DOHH2 (cell line): ENCODE data around the gene AFM.

Source experiments
- H3F3A ChIP-seq: fragments of 200-600 bp; sonication (generic), shearing (Covaris generic); 2 replicates; pipeline ENCODE4 v1.6.0; 2016; ENCODE audit warnings: antibody characterized with exemption, mild to moderate bottlenecking; ENCODE audit not compliant: control insufficient read depth, insufficient read depth
- H3K27ac ChIP-seq: fragments of 200-600 bp; sonication (generic); 2 replicates; pipeline ENCODE4 v1.5.1; 2014; ENCODE audit warnings: low read depth, mild to moderate bottlenecking, low read length, moderate library complexity
- H3K27me3 ChIP-seq: fragments of 200-600 bp; sonication (generic); 2 replicates; pipeline ENCODE4 v1.6.1; 2014; ENCODE audit warnings: mild to moderate bottlenecking, low read length, mixed read lengths; ENCODE audit not compliant: control insufficient read depth
- H3K36me3 ChIP-seq: fragments of 200-600 bp; sonication (generic); 2 replicates; pipeline ENCODE4 v1.6.1; 2014; ENCODE audit warnings: mild to moderate bottlenecking, low read length, moderate library complexity, mixed read lengths; ENCODE audit not compliant: control insufficient read depth
- H3K4me1 ChIP-seq: fragments of 200-600 bp; sonication (generic); 2 replicates; pipeline ENCODE4 v1.6.1; 2014; ENCODE audit warnings: mild to moderate bottlenecking, low read length, mixed read lengths; ENCODE audit not compliant: control insufficient read depth
- H3K4me2 ChIP-seq: fragments of 200-600 bp; sonication (generic); 2 replicates; pipeline ENCODE4 v1.6.0; 2014; ENCODE audit warnings: mild to moderate bottlenecking, low read length, moderate library complexity
- H3K4me3 ChIP-seq: fragments of 200-600 bp; sonication (generic); 2 replicates; pipeline ENCODE4 v1.5.1; 2014; ENCODE audit warnings: mild to moderate bottlenecking, low read length, mixed read lengths
- H3K79me2 ChIP-seq: fragments of 200-600 bp; sonication (generic); 2 replicates; pipeline ENCODE4 v1.6.1; 2014; ENCODE audit warnings: mild to moderate bottlenecking, low read length, mixed read lengths; ENCODE audit not compliant: control insufficient read depth
- H3K9me2 ChIP-seq: fragments of 200-600 bp; sonication (generic); replicated peaks from 2 replicates; pipeline ENCODE4 v1.6.1; 2014; ENCODE audit warnings: mild to moderate bottlenecking, low read length, mixed read lengths; ENCODE audit not compliant: control insufficient read depth
- H3K9me3 ChIP-seq: fragments of 200-600 bp; sonication (generic); 2 replicates; pipeline ENCODE4 v1.6.1; 2014; ENCODE audit warnings: antibody characterized with exemption, low read length, mixed read lengths; ENCODE audit not compliant: control insufficient read depth, insufficient read depth
- H4K20me1 ChIP-seq: fragments of 200-600 bp; sonication (generic); 2 replicates; pipeline ENCODE4 v1.6.0; 2014; ENCODE audit warnings: low read depth, mild to moderate bottlenecking, antibody characterized with exemption, low read length, moderate library complexity; ENCODE audit not compliant: control insufficient read depth, insufficient read depth
- CTCF ChIP-seq: fragments of 200-600 bp; sonication (generic); IDR thresholded peaks from one replicate; pipeline ENCODE4 v1.5.1; 2014; ENCODE audit warnings: antibody characterized with exemption, mild to moderate bottlenecking, low read depth, low read length; ENCODE audit not compliant: poor library complexity, severe bottlenecking
- EZH2phosphoT487 ChIP-seq: fragments of 200-600 bp; sonication (generic); IDR thresholded peaks from 2 replicates; pipeline ENCODE4 v1.6.1; 2017; ENCODE audit warnings: borderline replicate concordance, mild to moderate bottlenecking, antibody characterized with exemption, low read length, moderate library complexity, mixed read lengths

AFM gene

GRCh38 chr4:73533515-73534422 is 52.2 kb downstream of the AFM start:
- Histone ChIP-seq H3K27me3 (no peaks in the 10 kb centered on the region), H3F3A (no peaks in the 10 kb centered on the region), H4K20me1 (no peaks in the 10 kb centered on the region), H3K4me3 (no peak overlapping the region), H3K4me2 (no peak overlapping the region), H3K4me1 (no peaks in the 10 kb centered on the region), H3K9me3 (no peaks in the 10 kb centered on the region), H3K36me3 (no peaks in the 10 kb centered on the region), H3K27ac (no peak overlapping the region), H3K9me2 (no peaks in the 10 kb centered on the region), H3K79me2 (no peaks in the 10 kb centered on the region)
- TF ChIP-seq CTCF, result no peak
- TF ChIP-seq EZH2phosphoT487, result no peak

GRCh38 chr4:73538162-73538561 is 56.6 kb downstream of the AFM start:
- TF ChIP-seq CTCF (no peak), EZH2phosphoT487 (no peak)
- H3K36me3 ChIP-seq, result no peaks in the 10 kb centered on the region
- H3K4me2 ChIP-seq, result no peak overlapping the region
- H3K79me2 ChIP-seq, result no peaks in the 10 kb centered on the region
- no peaks in the 10 kb centered on the region for H3K4me1 ChIP-seq
- no peak overlapping the region for H3K27ac ChIP-seq
- H3K9me2 ChIP-seq, result no peaks in the 10 kb centered on the region
- H3K27me3 ChIP-seq, result no peaks in the 10 kb centered on the region
- no peak overlapping the region for H3K4me3 ChIP-seq
- H3K9me3 ChIP-seq, result no peaks in the 10 kb centered on the region
- no peaks in the 10 kb centered on the region for H4K20me1 ChIP-seq
- no peaks in the 10 kb centered on the region for H3F3A ChIP-seq

- H3K9me2 ChIP-seq, result no peaks in the 10 kb centered on the region
- H3K27me3 ChIP-seq, result no peaks in the 10 kb centered on the region
- H3K4me2 ChIP-seq, result no peak overlapping the region
- H3K4me1 ChIP-seq, result no peaks in the 10 kb centered on the region
- no peaks in the 10 kb centered on the region for H3K79me2 ChIP-seq
- H3K4me3 ChIP-seq, result no peak overlapping the region
- H3K9me3 ChIP-seq, result no peaks in the 10 kb centered on the region
- no peaks in the 10 kb centered on the region for H3F3A ChIP-seq
- no peak for TF ChIP-seq CTCF
- TF ChIP-seq EZH2phosphoT487, result no peak
- no peaks in the 10 kb centered on the region for H4K20me1 ChIP-seq
- no peaks in the 10 kb centered on the region for H3K36me3 ChIP-seq
- no peak overlapping the region for H3K27ac ChIP-seq
Measured at GRCh38 chr4:73539386-73539785, 57.8 kb downstream of the AFM start.
